ENCODE results near the gene LTA4H.

GRCh38 chr12:95995238-95996031 is 40.0 kb downstream of the LTA4H start:
- TF ChIP-seq POLR2A (IDR thresholded peaks at IDR 0.05) (no peak), CTCF (IDR thresholded peaks at IDR 0.05) (no peak)

All from esophagus squamous epithelium (tissue), 4 donors.